ENCODE results near the gene PALMD.

The PALMD gene

DNA sequence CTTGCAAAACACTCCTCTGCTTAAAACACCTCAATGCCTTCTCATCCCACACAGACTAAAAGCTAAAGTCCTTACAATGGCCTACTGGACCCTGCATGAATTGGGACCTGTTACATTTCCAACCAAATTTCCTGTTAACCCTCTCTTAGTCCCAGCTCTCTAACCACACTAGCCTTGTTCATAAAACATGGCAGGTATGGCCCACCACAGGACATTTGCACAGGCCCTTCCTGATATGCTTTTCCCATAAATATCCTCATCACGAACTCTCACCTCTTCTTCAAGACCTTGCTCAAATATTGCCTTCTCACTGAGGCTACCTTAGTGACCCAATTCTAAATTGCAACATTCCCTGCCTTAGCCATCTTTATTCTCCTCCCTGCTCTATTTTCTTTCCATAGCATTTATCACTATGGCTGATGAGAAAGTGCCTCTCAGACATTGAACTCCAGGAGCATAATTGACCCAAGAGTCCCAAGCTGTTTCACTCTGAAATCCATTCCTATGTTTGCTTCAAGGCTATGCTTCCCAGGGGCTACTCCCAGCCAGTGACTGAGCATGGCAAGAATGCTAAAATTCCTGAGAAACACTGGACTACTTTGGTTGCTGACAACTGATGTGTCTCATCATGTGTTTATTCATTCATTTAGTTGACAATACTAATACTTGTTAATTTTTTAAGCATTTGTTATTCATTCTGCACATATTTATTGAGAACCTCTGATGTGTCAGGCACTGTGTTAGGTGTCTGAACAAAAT is 2.7 kb upstream of the PALMD start:
- H3K4me3 Mint-ChIP-seq, result no peak overlapping the region
- peaks cover 17% of the 10 kb centered on the region for H3K27me3 Mint-ChIP-seq
- DNase-seq, result no peak
- H3K9me3 Mint-ChIP-seq, result no peaks in the 10 kb centered on the region
- CTCF ChIA-PET, result no interaction called here
- H3K27ac Mint-ChIP-seq, result no peak overlapping the region
- H3K4me1 Mint-ChIP-seq, result no peaks in the 10 kb centered on the region
- no peaks in the 10 kb centered on the region for H3K36me3 Mint-ChIP-seq

- no peaks in the 10 kb centered on the region for H3K36me3 Mint-ChIP-seq
- peaks cover 17% of the 10 kb centered on the region for H3K27me3 Mint-ChIP-seq
- no peak for DNase-seq
- no peaks in the 10 kb centered on the region for H3K9me3 Mint-ChIP-seq
- CTCF ChIA-PET, result no interaction called here
- H3K27ac Mint-ChIP-seq, result no peak overlapping the region
- H3K4me1 Mint-ChIP-seq, result no peaks in the 10 kb centered on the region
- no peak overlapping the region for H3K4me3 Mint-ChIP-seq
Measured at GRCh38 chr1:99644279-99645004, 1.5 kb upstream of the PALMD start.

DNA sequence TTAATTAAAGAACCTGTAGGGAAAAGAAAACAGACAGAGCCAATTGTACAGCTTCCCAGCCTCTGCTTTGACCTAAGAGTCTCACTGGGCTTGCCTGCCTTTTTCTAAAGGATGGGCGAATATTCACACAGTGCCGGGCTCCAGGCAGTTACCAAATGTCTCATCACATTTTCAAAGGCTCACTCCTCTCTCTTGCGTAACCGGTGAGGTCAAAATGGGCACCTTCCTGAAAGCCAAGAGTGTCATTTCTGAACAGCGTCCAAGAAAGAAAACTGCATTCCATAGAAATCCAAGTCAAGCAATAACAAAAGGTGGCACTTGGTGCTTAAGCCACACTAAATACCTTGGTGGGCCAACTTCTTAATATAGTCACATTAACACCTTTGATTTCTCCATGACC is 710 bp upstream of the PALMD start:
- Mint-ChIP-seq H3K9me3 (no peaks in the 10 kb centered on the region), H3K27ac (no peak overlapping the region), H3K36me3 (no peaks in the 10 kb centered on the region), H3K27me3 (peaks cover 17% of the 10 kb centered on the region), H3K4me3 (no peak overlapping the region), H3K4me1 (no peaks in the 10 kb centered on the region)
- no peak for DNase-seq
- CTCF ChIA-PET, result no interaction called here

DNA sequence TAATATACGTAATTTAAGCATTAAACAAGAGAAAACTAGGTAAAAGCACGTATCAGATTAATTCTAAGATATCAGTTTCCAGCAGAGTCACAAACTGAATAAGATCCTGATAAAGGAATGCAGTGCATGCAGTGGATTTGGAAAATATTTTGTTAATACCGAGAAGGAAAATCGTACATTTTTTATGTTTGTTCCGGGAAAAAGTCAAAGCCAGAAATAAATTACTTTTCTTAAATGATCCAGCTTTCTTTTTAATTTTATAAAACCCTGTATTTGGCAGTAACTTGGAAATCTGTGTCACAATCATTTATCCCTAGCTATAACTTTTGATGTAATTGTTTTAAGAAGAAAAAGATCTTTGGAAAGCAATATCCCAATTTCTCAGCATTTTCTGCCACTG is 955 bp downstream of the PALMD start:
- CTCF ChIA-PET, result interaction anchor here (0.8 kb wide), 1 partner anchor 466 kb away, joined by 3 read pairs; no protein-coding TSS in a partner anchor
- no peak overlapping the region for H3K27ac Mint-ChIP-seq

GRCh38 chr1:99647490-99647889 is 1.6 kb downstream of the PALMD start:
- no peak overlapping the region for H3K27ac Mint-ChIP-seq
- CTCF ChIA-PET, result no interaction called here

More for the DNA sequence above, 955 bp downstream of the PALMD start:
- no peaks in the 10 kb centered on the region for H3K36me3 Mint-ChIP-seq
- peaks cover 17% of the 10 kb centered on the region for H3K27me3 Mint-ChIP-seq
- no peak overlapping the region for H3K4me3 Mint-ChIP-seq
- no peaks in the 10 kb centered on the region for H3K9me3 Mint-ChIP-seq
- no peak for DNase-seq
- no peaks in the 10 kb centered on the region for H3K4me1 Mint-ChIP-seq

DNA sequence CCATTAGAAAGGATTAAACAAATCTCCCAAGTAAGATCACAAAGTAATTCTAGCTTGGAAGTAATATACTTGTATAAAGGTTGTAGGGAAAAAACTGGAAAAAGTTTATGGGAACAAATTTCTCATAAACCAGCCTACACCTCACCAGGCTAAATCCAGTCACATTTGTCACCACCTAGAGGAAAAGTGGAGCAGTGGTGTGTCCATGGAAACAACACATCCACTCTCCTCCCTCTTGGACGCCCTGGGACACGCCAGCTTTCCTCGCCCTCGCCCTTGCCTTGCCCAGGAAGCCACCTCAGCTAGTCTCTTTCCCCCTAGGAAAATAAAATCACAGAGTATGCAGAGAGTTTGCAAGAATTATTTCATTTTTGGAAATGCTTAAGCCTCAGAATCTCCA is 2.2 kb downstream of the PALMD start:
- no peak overlapping the region for H3K27ac Mint-ChIP-seq
- CTCF ChIA-PET, result no interaction called here
- DNase-seq, result no peak

More at GRCh38 chr1:99647490-99647889, 1.6 kb downstream of the PALMD start:
- no peaks in the 10 kb centered on the region for H3K36me3 Mint-ChIP-seq
- no peak overlapping the region for H3K4me3 Mint-ChIP-seq
- H3K4me1 Mint-ChIP-seq, result no peaks in the 10 kb centered on the region
- no peak for DNase-seq
- H3K27me3 Mint-ChIP-seq, result peaks cover 20% of the 10 kb centered on the region
- no peaks in the 10 kb centered on the region for H3K9me3 Mint-ChIP-seq

DNA sequence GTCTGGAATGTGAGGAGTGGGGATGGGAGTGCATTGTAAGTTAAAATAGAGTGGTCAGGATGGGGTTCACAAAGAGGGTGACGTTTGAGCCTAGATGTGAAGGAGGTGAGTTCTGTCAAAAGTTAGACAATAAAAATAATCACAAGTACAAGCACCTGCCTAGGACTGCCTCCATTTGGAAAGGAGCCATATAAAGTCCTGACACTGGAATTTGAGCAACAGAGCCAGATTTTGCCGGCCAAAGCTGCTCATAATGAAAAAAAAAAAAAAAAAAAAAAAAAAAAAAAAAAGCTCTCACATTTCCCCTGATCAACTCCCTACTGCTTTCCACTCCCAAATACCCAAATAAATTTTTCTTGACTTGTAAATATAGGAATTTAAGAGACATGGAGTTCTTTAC is 4.1 kb downstream of the PALMD start:
- Mint-ChIP-seq H3K4me1 (no peaks in the 10 kb centered on the region), H3K36me3 (no peaks in the 10 kb centered on the region), H3K4me3 (no peak overlapping the region), H3K9me3 (no peaks in the 10 kb centered on the region), H3K27me3 (peaks cover 26% of the 10 kb centered on the region), H3K27ac (no peak overlapping the region)
- no peak for DNase-seq
- CTCF ChIA-PET, result no interaction called here

More for the DNA sequence above, 2.2 kb downstream of the PALMD start:
- Mint-ChIP-seq H3K4me1 (no peaks in the 10 kb centered on the region), H3K36me3 (no peaks in the 10 kb centered on the region), H3K9me3 (no peaks in the 10 kb centered on the region), H3K4me3 (no peak overlapping the region), H3K27me3 (peaks cover 26% of the 10 kb centered on the region)

- H3K9me3 Mint-ChIP-seq, result no peaks in the 10 kb centered on the region
- H3K27ac Mint-ChIP-seq, result no peak overlapping the region
- no peaks in the 10 kb centered on the region for H3K36me3 Mint-ChIP-seq
- no peak overlapping the region for H3K4me3 Mint-ChIP-seq
- H3K27me3 Mint-ChIP-seq, result peaks cover 18% of the 10 kb centered on the region
- CTCF ChIA-PET, result no interaction called here
- no peak for DNase-seq
- no peaks in the 10 kb centered on the region for H3K4me1 Mint-ChIP-seq
Measured at GRCh38 chr1:99650773-99651437, 5.0 kb downstream of the PALMD start.

GRCh38 chr1:99652881-99653281 is 7.0 kb downstream of the PALMD start:
- CTCF ChIA-PET, result no interaction called here

DNA sequence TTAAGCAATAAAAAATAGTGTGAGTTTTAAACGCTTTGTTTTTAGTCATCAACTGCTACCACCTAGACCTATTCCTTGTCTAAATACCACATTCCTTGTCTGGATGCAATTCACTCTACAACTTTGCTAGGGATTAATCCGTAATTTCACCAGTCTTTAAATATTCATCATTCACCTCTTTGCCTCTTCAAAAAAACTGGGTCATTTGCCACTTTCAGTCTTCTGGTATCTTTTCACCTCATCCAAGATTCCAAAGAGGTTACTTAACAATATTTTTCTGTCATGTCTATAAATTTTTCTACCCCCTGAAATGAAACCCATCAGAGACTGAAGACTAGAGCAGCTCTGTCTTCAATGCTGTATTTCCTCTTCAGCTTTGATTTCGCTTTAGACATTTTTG is 9.5 kb downstream of the PALMD start:
- H3K4me1 Mint-ChIP-seq, result no peaks in the 10 kb centered on the region
- CTCF ChIA-PET, result no interaction called here
- peaks cover 9% of the 10 kb centered on the region for H3K27me3 Mint-ChIP-seq
- H3K27ac Mint-ChIP-seq, result no peak overlapping the region
- DNase-seq, result no peak
- no peaks in the 10 kb centered on the region for H3K36me3 Mint-ChIP-seq
- H3K9me3 Mint-ChIP-seq, result no peaks in the 10 kb centered on the region
- H3K4me3 Mint-ChIP-seq, result no peak overlapping the region

More at GRCh38 chr1:99652881-99653281, 7.0 kb downstream of the PALMD start:
- H3K27me3 Mint-ChIP-seq, result peaks cover 9% of the 10 kb centered on the region
- H3K4me3 Mint-ChIP-seq, result no peak overlapping the region
- H3K4me1 Mint-ChIP-seq, result no peaks in the 10 kb centered on the region
- no peaks in the 10 kb centered on the region for H3K9me3 Mint-ChIP-seq
- DNase-seq, result no peak
- no peaks in the 10 kb centered on the region for H3K36me3 Mint-ChIP-seq
- no peak overlapping the region for H3K27ac Mint-ChIP-seq

DNA sequence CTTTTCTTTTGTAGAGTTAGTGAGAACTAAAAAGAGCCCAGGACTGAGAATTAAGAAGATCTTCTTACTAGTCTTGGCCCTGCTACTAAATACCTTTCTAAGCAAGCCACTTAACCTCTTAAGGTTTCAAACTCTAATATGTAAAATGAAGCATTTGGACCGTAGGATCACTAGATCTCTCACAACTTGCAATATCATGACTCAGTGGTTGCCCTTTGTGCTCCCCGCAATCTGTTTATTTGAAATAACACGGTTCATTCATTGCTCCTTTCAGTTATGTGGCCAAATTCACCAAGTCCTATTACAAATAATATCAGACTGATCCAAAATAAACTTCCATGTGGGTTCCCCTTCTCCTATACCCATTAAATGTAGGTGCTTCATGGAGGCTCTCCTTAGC is 10.8 kb downstream of the PALMD start:
- Mint-ChIP-seq H3K4me1 (no peaks in the 10 kb centered on the region), H3K36me3 (no peaks in the 10 kb centered on the region), H3K9me3 (no peaks in the 10 kb centered on the region), H3K27ac (no peak overlapping the region), H3K4me3 (no peak overlapping the region), H3K27me3 (peaks cover 9% of the 10 kb centered on the region)
- no peak for DNase-seq
- CTCF ChIA-PET, result no interaction called here

DNA sequence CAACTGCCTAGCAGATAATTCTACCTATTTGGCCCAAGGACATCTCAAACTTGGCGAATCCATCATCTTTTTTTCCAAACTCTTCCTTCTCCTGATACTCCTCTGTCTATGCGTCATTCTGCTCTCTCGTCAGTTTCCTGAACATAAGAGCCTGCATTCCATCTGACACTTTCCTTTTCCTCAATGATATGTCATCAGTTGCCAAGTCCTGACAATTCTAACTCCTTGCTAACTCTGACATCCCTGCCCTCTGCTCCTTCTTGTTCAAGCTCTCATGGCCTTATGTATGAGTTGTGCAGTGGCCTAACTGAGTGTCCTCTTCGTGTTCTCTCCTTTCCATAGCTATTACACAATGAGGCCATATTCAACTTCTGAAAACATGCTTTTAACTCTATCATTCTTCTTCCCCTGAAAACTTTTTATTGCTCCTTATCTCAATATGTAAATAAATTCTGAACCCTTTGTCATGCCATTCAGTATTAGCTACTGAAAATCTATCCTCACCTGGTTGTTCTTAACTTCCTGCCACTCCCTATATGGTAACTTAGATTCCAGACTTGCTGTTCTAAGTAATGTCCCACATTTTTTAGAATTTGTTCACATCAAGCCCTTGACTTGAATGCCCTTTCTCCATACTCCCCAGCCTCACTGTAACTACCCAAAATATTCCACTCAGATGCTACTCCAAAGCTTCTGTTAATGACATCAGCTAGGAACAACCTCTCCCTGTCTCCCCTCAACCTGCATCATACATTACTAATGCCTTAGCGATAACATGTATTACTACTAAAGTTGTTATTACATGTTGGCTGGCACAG is 11.5 kb downstream of the PALMD start:
- no peak overlapping the region for H3K27ac Mint-ChIP-seq
- no peaks in the 10 kb centered on the region for H3K9me3 Mint-ChIP-seq
- H3K4me1 Mint-ChIP-seq, result no peaks in the 10 kb centered on the region
- CTCF ChIA-PET, result no interaction called here
- H3K27me3 Mint-ChIP-seq, result peaks cover 7% of the 10 kb centered on the region
- H3K36me3 Mint-ChIP-seq, result no peaks in the 10 kb centered on the region
- DNase-seq, result no peak
- no peak overlapping the region for H3K4me3 Mint-ChIP-seq

GRCh38 chr1:99658031-99658290 is 12.0 kb downstream of the PALMD start:
- CTCF ChIA-PET, result no interaction called here

GRCh38 chr1:99659755-99660210 is 13.9 kb downstream of the PALMD start:
- Mint-ChIP-seq H3K27me3 (no peaks in the 10 kb centered on the region), H3K36me3 (no peaks in the 10 kb centered on the region), H3K4me3 (no peak overlapping the region), H3K4me1 (no peaks in the 10 kb centered on the region), H3K27ac (no peak overlapping the region), H3K9me3 (no peaks in the 10 kb centered on the region)
- CTCF ChIA-PET, result no interaction called here
- no peak for DNase-seq

More at GRCh38 chr1:99658031-99658290, 12.0 kb downstream of the PALMD start:
- Mint-ChIP-seq H3K4me3 (no peak overlapping the region), H3K9me3 (no peaks in the 10 kb centered on the region), H3K36me3 (no peaks in the 10 kb centered on the region), H3K4me1 (no peaks in the 10 kb centered on the region), H3K27ac (no peak overlapping the region), H3K27me3 (peaks cover 1% of the 10 kb centered on the region)
- no peak for DNase-seq
